ENCODE data around the gene PTPRM.

- TF ChIP-seq CTCF (conservative IDR thresholded peaks at IDR 0.05; ENCODE audit: low read depth, low read length) (no peak), RFX5 (IDR thresholded peaks at IDR 0.05; ENCODE audit: low read depth, low read length) (no peak), SMC3 (IDR thresholded peaks at IDR 0.05; ENCODE audit: low read depth, low read length) (no peak), RCOR1 (IDR thresholded peaks at IDR 0.05; ENCODE audit: insufficient replicate concordance, low read length) (no peak), POLR2A (IDR thresholded peaks at IDR 0.05; ENCODE audit: low read depth, low read length) (no peak), NFE2L2 (IDR thresholded peaks at IDR 0.05; ENCODE audit: low read depth, low read length) (no peak), BHLHE40 (IDR thresholded peaks at IDR 0.05; ENCODE audit: low read depth, low read length) (no peak), CEBPB (IDR thresholded peaks at IDR 0.05; ENCODE audit: low read depth, low read length) (no peak), USF2 (IDR thresholded peaks at IDR 0.05; ENCODE audit: low read depth, low read length) (no peak), MAZ (IDR thresholded peaks at IDR 0.05; ENCODE audit: borderline replicate concordance, low read depth, low read length) (no peak), FOS (IDR thresholded peaks at IDR 0.05; ENCODE audit: low read depth, low read length) (no peak), CHD1 (IDR thresholded peaks at IDR 0.05; ENCODE audit: low read depth, low read length) (no peak)
Observed at GRCh38 chr18:7855671-7856070, 288.6 kb downstream of the PTPRM start.
